GM21717 (cell line): ENCODE measurements around the gene BANF2.
"Not testable (repeated sequence)": the region's sequence is repeated elsewhere in the genome, so short reads cannot be mapped to it uniquely, and the experiment has no call there.

ENCODE experiments used
- ATAC-seq: cut with Tn5 transposase; IDR thresholded peaks from one replicate; pipeline ENCODE4 v1.9.1; 2021; ENCODE audit warnings: mild to moderate bottlenecking, moderate library complexity; ENCODE audit not compliant: unreplicated experiment

The BANF2 gene

DNA sequence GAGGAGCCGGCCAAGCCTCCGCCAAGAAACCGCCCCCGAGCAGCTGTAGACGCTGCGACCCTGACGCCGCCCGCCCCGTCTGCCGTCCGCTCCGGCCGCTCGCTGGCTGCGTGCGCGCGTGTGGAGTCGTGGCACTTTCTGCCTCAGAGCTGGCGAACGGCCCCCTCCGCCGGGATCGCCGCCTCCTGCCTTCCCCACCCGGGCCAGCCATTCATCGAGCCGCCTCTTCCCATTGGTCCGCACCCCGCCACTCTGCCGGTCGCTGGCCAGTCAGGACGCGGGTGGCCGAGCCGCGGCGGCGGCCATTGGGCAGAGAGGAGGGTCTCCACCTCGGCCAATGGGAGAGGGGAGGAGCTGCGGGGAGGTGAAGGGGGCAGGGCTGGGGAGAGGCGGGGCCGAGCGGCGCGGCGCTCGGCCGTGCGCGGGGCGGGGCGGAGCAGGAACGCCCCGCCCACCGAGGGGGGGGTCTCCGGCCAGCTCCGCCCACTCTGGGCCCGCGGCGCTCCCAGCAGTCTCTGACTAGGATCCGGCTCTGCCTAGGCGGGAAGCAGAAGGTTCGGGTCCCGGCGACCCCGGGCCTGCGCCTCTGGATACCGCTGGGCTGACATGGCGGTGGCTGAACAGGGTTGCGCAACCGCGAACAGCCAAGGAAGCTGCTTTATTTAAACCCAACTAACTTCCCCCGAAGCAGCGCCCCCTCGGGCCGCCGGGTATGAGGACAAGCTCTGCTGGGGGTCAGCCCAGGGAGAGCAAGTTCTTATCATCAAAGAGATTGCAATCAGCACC lies 17.5 kb upstream of the BANF2 start, which contains the start of gene RRBP1:
Gene RRBP1, minus strand, starts transcription at position 140 of the 786 bp plus-strand sequence. CDS start 21,735 bp downstream, outside the sequence.
- ATAC-seq = peak; percentile 91

DNA sequence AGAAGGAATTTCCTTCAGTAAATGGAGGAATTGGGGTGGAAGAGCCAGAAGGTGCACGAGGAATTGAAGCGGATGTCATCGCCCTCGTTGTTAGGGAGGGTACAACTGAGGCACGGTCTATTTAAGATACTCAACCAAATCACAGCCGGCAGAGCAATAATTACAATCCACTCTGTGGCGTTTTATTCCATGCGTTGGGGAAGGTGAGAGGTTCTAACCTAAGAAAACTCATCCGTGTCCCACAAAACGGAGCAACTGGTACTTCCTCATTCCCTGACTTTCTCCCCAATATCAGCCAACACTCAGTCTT lies 16.9 kb upstream of the BANF2 start:
- ATAC-seq = no peak

DNA sequence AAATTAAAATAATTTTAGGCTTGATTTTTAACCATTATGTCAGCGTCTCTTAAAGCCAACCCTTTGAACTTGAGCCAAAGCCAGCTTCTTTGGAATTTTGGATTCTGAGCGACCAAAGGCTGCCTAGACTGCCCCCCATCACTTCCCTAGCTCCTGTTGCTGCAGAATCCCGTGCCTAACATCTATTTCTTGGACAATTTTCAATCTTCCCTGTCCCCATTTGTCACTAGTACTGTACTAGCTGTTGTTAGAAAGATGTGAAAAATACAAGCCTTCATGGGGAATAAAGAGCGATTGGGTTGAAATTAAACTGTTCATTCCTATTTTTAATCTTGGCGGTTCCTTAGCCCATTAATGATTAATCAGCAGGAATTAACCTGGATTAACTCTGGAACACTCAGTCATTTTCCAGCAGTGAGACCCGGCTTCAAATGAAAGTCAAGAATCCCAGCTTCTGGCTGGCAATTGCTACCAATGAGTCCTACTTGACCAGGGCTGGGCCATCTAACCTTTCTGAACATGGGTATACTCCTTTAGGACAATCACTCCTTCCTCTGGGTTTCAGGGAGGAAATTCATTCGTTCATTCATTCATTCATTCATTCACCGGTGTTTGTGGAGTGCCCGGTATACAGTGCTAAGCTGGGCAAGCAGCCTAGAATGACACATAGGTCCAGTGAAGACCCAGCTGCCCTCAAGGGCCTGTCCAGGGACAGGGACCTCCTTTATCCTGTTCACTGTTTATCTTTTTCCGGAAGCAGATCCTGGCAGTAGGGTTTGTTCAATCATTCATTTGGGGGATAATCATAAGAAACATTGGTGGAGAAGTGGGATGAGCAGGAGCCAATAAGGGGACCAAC lies 16.3 kb upstream of the BANF2 start:
- no peak for ATAC-seq

DNA sequence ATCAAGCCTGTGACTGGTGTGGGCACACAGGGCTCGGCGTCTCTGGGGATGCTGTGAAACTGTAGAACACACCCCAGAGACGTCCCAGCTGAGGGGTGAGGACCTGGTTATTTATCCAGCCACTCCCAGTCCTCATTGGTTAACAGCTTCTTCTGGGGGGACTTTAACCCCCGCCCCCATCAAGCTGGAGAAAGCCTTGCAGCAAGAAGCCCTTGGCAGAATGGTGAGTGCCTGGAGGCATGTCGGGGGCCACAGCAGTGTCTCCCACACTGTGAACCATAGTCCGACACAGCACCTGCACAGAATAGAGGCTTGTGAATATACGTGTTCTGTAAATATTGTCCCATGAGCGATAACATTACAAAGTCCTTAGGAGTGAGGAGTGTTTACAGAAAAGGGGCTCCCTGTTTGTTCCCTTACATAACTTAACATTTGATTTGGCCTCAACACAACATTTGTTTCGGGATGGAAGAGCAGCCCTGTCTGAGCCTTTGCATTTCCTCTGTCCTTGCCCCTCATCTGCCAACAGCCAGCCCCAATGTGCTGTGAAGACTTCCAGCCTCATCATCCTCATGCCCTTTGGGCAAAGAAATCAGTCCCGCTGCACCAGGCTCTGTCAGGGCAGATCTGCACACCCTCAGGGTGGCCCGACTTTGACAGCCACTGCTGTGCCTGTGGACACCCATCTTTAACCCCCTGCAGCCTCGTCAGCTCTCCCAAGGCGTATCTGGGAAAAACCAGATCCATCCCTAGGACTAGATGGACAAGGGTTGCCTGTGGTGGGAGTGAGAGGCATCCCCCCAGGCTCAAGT lies 15.5 kb upstream of the BANF2 start:
- ATAC-seq = no peak

DNA sequence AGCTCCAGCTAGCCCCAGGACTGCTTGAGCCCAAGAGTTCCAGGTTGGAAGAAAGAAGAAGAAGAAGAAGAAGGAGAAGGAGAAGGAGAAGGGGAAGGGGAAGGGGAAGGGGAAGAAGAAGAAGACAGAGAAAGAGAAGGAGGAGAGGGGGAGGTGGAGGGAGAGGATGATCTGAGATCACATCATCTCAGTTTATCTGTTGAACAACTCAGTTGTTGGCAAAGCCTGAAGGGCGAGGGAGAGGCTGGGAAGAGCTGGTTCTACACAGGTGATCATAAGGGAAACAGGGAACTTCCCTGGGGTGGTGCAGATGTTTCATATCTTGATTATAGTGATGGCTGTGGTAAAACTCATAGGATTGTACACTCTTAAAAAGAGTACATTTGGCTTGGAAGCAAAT lies 14.6 kb upstream of the BANF2 start:
- ATAC-seq = no peak

DNA sequence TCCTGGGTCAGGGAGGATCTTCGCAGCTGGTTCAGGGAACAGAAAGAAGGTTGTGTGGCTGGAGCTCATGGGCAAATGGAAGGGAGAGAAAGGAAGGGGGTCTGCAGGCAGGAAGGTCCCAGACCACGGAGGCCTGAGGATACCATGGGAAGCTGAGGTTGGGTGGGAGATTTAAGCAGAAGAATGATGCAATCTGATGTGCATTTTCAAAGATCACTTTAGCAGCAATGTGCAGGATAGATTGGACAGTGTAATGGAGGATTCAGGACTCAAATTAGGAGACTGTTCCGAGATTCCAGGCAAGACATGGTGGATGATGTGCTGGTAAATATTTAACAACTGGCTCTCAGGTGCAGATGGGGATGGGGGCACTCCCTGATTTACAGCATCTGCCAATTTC lies 12.0 kb upstream of the BANF2 start:
- ATAC-seq = no peak

DNA sequence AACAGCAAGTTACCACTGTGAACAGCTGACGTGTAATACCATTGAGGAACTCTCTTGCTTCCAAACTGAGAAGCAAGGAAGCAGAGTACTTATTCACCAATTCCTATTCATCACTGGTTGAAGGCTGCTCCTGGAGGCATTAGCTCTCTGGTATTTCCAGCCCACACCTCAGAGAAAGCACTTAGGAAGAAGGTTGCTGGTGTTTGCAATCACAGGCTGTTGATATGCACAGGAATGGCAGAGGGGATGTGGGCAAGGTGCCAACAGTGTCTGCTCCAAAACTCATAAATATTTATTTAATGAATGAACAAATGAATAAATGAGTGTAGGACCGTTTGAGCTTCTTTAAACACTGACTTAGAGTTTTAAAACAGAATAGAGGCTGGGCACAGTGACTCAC lies 10.8 kb upstream of the BANF2 start:
- no peak for ATAC-seq

DNA sequence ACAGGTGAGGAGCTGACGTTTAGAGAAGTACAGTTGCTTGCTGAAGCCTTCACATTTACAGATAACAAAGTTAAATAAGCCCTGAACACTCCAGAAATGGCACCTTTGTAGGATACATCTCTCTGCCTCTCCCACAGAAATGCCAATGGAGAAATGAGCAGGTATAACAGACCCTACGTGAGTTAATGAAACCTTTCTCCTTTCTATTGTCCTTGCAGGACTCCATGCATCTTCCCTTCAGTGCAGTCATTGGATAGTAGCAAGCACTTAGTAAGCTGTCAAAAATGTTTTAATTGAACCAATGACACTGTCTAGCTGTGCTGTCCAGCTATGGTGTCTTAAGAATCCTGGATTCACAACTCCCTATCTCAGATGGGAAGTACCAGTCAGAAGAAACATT lies 9.6 kb upstream of the BANF2 start:
- no peak for ATAC-seq

DNA sequence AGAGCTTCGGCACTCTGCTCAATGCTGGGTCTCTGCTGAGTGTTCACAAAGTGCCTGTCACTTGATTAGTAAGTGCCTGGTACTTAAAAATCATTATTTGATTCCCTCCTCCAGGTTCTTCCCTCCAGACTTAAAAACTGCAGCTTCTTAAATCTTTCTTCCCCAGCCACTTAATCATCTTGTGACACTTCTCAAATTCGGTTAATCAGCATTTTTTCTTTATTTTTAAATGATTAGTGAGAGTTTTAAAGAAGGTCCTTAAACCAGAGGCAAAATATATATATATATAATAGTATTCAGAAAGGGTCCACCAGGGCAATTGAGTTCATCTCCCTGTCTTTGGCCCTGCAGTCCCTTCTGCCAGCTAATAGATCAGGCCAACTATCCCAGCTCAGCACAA lies 8.0 kb upstream of the BANF2 start:
- no peak for ATAC-seq

DNA sequence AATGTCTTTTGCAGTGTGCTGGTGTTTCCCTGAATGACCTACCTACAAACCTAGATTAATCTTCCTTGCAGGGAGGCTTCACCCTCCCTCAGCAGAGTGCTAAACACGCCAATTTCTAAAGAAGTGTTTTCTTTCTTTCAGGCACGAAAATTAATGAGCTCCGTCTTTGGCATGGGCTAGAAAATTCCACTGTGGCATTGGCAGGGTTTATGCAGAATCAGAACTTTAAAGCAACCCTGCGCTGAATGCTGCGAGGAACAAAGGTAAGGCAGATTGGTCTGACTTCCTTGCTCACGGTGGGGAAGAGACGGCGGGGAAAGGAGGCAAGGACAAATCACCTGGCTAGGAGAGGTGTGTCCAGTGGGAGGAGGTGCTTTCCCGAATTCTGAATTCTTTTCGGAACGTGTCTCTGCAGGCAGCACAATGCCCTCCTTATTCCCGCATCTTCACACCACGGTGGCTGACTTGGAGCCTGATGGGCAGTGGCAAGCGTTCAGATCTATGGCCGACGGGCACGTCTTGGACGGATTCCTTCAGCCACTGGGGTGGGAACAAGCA lies 6.2 kb upstream of the BANF2 start:
- no peak for ATAC-seq

DNA sequence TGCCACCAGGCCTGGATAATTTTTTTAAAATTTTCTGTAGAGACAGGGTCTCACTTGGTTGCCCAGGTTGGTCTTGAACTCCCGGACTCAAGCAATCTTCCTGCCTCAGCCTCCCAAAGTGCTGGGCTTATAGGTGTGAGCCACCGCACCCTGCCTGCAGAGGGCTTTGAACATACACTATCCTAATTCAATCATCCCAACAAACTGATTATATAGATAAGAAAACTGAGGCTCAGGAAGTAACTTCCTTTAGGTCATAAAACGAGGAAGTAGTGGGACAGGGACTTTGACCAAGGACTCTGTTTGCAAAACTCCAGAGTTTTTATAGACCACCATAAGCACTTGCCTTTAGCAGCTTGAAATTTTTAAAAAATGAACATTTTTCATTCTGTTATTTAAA lies 5.0 kb upstream of the BANF2 start:
- no peak for ATAC-seq

DNA sequence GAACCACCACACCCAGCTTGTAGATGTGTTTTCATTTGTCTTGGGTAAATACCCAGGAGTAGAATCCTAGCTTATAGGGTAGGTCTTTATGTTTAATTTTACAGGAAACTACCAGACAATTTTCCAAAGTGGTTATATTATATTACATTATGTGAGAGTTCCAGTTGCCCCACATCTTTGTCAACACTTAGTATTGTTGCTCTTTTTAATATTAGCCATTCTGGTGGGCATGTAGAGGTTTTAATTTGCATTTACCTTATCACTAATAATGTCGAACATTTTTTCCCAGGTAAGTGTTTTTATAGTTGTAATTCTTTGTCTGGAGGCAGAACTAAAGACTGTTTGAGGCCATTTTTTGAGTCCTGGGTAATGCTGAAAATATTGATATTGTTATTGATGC lies 3.5 kb upstream of the BANF2 start:
- ATAC-seq = no peak

DNA sequence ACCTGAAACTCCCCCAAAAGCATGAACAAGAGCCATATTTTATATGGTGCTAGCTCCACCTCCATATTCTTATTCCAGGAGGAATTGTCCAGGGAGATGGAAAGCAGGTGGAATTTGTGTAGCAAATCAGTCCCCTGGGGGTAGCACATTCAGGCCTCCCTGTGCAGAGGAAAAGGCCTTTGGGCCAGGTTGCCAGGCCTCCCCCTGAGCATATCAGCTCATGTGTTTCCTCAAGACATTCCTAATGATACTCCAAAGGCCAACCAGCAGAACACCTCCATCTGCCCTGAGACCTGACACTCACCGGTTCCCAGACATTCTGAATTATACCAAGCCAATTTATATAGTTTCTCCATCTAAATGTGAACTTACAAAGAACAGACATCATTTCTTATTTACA lies 2.6 kb upstream of the BANF2 start:
- ATAC-seq = no peak

DNA sequence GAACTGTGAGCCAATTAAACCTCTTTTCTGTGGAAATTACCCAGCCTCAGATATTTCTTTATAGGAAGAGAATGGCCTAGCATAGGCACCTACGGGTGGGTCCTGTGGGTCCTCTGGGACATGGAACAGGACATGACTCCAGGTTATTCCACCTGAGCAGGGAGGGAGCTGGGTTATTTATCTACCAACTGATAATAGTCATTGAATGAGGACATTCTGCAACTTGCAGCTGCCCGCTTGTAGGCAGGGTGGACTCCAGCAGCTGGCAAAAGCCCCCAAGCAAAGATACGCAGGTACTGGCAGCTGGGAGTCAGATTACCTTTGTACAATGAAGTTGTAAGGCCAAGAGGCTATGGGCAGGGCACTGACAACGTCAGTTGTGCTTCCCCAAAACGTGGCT lies 1.4 kb upstream of the BANF2 start:
- ATAC-seq = no peak

DNA sequence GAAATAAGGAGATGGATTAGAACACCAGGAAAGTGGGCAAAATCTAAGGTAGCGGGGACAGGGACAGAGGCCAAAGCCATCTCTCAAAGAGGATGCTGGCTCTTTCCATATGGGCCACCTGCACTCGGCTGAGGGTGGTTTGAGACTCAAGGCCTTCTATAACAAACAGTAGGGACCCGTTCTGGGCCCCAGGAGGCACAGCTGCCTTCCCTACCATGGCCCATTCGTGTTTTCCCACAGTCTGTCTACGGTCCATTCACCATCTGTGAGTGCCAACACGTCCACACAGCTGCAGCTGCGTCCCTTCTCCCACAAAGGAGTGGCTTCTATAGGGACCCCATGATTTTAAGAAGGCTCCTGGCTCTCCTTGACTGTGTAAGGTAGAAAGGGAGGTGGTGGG lies 871 bp downstream of the BANF2 start:
- no peak for ATAC-seq

DNA sequence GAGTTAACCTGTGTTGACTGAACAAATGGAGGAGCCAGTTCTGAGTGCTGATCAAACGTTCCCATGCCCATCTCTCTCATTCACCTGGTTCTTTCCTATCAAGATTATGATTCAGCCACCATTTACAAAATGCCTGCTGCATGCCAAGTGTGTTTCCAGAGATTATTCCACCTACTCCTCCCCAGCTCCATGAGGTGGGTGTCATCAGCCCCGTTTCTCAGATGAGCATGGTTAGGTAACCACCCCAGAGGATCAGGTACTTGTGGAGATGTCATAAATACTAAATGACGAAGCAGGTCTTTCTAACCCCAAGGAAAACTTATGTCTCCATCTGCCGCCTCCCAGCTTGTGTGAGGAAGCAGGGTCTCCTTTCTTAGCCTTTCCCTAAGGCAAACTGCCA lies 2.1 kb downstream of the BANF2 start:
- no peak for ATAC-seq

DNA sequence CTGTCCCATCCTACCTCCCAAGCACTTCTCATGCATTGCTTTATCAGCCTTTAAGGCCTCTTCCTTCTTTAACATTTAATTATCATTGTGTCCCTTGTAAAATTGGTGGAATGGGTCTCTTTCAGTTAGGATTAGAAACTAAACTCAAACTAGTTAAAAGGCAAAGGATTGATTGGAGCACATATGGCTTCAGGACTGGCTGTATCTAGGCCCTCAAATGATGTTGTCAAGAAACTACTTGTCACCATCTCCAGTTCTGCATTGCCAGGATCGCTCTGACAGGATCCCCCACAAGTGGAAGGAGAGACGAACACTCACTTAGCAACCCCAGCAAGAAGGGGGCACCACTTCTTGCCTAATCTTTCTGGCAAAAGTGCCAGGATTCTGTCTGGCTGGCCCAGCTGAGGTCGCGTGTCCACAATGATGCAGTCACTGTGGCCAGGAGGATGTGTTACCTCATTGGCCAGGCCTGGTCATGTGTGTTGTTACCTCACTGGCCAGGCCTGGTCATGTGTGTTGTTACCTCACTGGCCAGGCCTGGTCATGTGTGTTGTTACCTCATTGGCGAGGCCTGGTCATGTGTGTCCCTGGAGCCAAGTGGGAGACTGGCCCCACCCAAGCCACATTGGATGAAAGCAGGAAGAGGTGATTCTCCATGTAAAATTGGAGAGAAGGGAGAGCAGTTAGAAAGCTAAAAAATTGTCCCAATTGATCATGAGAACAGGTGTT lies 5.0 kb downstream of the BANF2 start:
- no peak for ATAC-seq

DNA sequence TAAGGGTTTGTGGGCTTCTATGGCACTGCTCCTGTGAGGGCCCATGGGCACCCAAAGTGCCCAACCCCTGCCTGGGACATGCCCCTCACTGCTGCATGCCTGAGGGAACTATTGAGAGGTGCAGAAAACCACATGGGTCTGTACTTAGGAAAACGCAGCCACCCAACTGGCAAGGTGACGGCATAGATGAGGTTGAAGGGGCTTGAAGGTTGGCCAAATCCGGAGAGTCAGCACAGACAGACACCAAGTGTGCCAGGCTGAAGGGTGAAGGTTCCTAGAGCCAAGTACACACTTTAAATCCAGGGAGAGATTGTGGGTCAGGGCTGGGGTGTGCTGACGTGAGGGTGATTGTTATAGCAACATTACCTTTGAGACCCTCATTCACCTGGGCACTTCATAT lies 6.2 kb downstream of the BANF2 start:
- no peak for ATAC-seq

DNA sequence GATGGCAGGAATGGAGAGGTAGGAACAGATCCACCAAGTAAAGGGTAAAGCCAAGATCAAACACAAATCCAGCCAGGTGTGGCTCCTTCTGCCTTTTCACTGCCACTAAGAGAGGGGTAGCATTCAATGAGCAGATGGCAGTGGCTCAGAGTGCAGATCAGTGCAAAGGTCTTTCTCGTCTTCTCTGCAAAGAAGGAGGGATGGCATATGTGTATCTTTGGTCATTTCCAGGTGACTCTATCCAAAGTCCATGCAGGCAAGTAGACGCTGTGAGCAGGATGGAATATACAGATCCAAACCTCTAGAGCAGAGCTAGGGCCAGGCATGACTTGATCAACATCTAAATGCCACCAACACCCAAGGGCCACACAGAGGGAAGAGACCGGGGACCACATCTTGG lies 6.9 kb downstream of the BANF2 start:
- no peak for ATAC-seq

DNA sequence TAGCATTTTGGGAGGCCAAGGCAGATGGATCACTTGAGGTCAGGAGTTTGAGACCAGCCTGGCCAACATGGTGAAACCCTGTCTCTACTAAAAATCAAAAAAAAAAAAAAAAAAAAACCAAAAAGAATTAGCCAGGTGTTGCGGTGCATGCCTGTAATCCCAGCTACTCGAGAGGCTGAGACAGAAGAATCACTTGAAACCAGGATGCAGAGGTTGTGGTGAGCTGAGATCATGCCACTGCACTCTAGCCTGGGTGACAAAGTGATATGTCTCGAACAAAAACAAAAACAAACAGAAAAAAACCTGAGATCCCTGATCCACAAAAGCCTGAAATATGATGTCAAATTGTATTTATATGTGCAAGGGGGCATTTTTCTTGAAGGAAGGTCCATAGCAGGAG lies 8.2 kb downstream of the BANF2 start:
- not testable (repeated sequence) for ATAC-seq
